Measurements from ENCODE around the gene PLD4. TPM values are rescaled to one million over a fixed set of nuclear protein-coding genes. Genes with fewer than 3 reads are reported as not detected.

PLD4 gene
- total RNA-seq, 1 experiment from 2014 or later, result not detected

GRCh38 chr14:104968541-104969401 lies 44.1 kb downstream of the PLD4 start:
- Histone ChIP-seq H3K9me2 (ENCODE audit: insufficient read depth) (no peaks in the 10 kb centered on the region), H3K79me2 (ENCODE audit: low read depth) (no peaks in the 10 kb centered on the region), H3K36me3 (ENCODE audit: low read depth) (no peaks in the 10 kb centered on the region), H4K20me1 (ENCODE audit: insufficient read depth) (no peaks in the 10 kb centered on the region), H3F3A (ENCODE audit: insufficient read depth, low read depth) (peaks cover 31% of the 10 kb centered on the region), H3K4me3 (no peak overlapping the region), H2AFZ (no peak overlapping the region), H3K4me2 (0 out of 2 replicates have a peak overlapping the region, but pooled peaks have one; percentile 49), H3K9me3 (ENCODE audit: insufficient read depth, low read depth) (no peaks in the 10 kb centered on the region), H3K4me1 (replicated peaks; ENCODE audit: insufficient read depth) (peaks cover 53% of the 10 kb centered on the region), H3K27me3 (ENCODE audit: insufficient read depth, low read depth) (no peaks in the 10 kb centered on the region), H3K27ac (no peak overlapping the region)
- ChIA-PET CTCF (interaction anchor here (0.6 to 0.9 kb wide), 4 partner anchors 36 to 1904 kb away, joined by 3 read pairs; no protein-coding TSS in a partner anchor), POLR2A (ENCODE audit: unreplicated experiment) (interaction anchor here (0.6 to 0.7 kb wide), 4 partner anchors 52 to 1864 kb away, joined by 4 to 30 read pairs (median 6); partner anchors contain the start of gene CDCA4)
- intact Hi-C loops (cut with micrococcal nuclease; ENCODE audit: unreplicated experiment), result loop anchor here (5.0 kb wide), 1 partner anchor 36 kb away; no protein-coding TSS in a partner anchor
- no TSS peak for BruUV-seq (replicated peaks)
- TF ChIP-seq, protein P1, sequence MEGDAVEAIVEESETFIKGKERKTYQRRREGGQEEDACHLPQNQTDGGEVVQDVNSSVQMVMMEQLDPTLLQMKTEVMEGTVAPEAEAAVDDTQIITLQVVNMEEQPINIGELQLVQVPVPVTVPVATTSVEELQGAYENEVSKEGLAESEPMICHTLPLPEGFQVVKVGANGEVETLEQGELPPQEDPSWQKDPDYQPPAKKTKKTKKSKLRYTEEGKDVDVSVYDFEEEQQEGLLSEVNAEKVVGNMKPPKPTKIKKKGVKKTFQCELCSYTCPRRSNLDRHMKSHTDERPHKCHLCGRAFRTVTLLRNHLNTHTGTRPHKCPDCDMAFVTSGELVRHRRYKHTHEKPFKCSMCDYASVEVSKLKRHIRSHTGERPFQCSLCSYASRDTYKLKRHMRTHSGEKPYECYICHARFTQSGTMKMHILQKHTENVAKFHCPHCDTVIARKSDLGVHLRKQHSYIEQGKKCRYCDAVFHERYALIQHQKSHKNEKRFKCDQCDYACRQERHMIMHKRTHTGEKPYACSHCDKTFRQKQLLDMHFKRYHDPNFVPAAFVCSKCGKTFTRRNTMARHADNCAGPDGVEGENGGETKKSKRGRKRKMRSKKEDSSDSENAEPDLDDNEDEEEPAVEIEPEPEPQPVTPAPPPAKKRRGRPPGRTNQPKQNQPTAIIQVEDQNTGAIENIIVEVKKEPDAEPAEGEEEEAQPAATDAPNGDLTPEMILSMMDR (conservative IDR thresholded peaks at IDR 0.05), result 0 out of 2 replicates have a peak, but pooled peaks have one; percentile 34
- TF ChIP-seq EZH2 (IDR thresholded peaks at IDR 0.05; ENCODE audit: low read depth), result no peak
- peak in 1 of 2 experiments; percentile 69 for DNase-seq

GRCh38 chr14:104969741-104970230 lies 45.1 kb downstream of the PLD4 start:
- BruUV-seq (replicated peaks), result TSS peak; percentile 23
- TF ChIP-seq EZH2 (IDR thresholded peaks at IDR 0.05; ENCODE audit: low read depth), result no peak
- TF ChIP-seq, protein P1 (conservative IDR thresholded peaks at IDR 0.05), result no peak
- Histone ChIP-seq H2AFZ (no peak overlapping the region), H3K36me3 (ENCODE audit: low read depth) (no peaks in the 10 kb centered on the region), H3K4me1 (replicated peaks; ENCODE audit: insufficient read depth) (peaks cover 63% of the 10 kb centered on the region), H3K27ac (no peak overlapping the region), H3K27me3 (ENCODE audit: insufficient read depth, low read depth) (no peaks in the 10 kb centered on the region), H3K4me3 (peak overlapping the region; percentile 37), H3K4me2 (peak overlapping the region; percentile 72), H4K20me1 (ENCODE audit: insufficient read depth) (no peaks in the 10 kb centered on the region), H3K79me2 (ENCODE audit: low read depth) (no peaks in the 10 kb centered on the region), H3K9me2 (ENCODE audit: insufficient read depth) (no peaks in the 10 kb centered on the region), H3K9me3 (ENCODE audit: insufficient read depth, low read depth) (no peaks in the 10 kb centered on the region), H3F3A (ENCODE audit: insufficient read depth, low read depth) (peaks cover 39% of the 10 kb centered on the region)
- intact Hi-C loops (cut with micrococcal nuclease; ENCODE audit: unreplicated experiment), result loop anchor here (5.0 kb wide), 5 partner anchors 37 to 513 kb away; partner anchors contain the start of gene BRF1
- POLR2A ChIA-PET (ENCODE audit: unreplicated experiment), result interaction anchor here (0.5 to 0.6 kb wide), 2 partner anchors 161 to 1406 kb away, joined by 3 to 4 read pairs; no protein-coding TSS in a partner anchor
- DNase-seq, result no peak
- CTCF ChIA-PET, result no interaction called here

DNA sequence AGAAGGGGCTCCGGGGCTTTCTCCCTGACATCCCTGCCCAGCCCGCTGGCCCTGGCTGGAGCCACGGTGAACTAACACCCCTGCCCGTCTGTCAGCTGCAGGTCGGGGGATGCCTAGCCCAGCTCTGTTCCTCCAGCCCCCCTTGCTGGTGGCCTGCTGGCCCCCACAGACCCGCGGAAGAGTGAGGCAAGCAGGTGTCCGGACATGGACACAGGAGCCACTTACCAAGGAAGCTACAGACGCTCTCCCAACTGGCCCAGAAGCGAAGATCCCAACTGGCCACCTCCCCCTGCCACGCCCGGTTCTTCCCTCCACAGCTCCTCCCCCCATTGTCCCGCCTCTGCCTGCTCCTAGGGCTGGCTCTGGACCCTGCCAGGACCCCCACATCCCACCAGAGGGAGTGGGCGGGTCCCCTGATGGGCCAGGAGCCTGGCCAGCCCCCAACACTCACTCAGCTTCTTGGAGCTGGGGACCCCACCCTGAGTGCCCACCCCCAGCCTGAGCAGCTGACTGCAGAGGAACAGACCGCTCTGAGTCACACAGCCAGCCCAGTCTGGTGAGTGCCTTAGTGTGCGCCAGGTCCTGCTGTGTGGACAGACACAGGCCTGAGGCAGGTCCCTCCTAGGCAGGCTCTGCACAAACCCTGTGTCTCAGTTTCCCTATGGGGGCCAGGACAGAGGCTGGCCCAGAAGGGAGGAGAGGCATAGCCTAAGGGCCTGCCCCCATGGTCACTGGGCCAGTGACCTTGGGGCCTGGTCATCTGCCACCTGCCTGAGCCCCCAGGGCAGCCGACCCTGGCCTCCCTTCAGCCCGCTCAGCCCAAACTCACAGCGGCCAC lies 45.8 kb downstream of the PLD4 start:
- peak overlapping the region; percentile 37 for H3K4me3 ChIP-seq
- no peaks in the 10 kb centered on the region for H3K9me2 ChIP-seq (ENCODE audit: insufficient read depth)
- H3K36me3 ChIP-seq (ENCODE audit: low read depth), result no peaks in the 10 kb centered on the region
- no peaks in the 10 kb centered on the region for H3K79me2 ChIP-seq (ENCODE audit: low read depth)
- no peaks in the 10 kb centered on the region for H3K27me3 ChIP-seq (ENCODE audit: insufficient read depth, low read depth)
- peak; percentile 71 to 75 for DNase-seq
- H2AFZ ChIP-seq, result no peak overlapping the region
- no peaks in the 10 kb centered on the region for H3K9me3 ChIP-seq (ENCODE audit: insufficient read depth, low read depth)
- no TSS peak for BruUV-seq (replicated peaks)
- POLR2A ChIA-PET (ENCODE audit: unreplicated experiment), result interaction anchor here (0.5 to 0.6 kb wide), 2 partner anchors 161 to 1406 kb away, joined by 3 to 4 read pairs; no protein-coding TSS in a partner anchor
- H3K27ac ChIP-seq, result peak overlapping the region; percentile 97
- intact Hi-C loops (cut with micrococcal nuclease; ENCODE audit: unreplicated experiment), result loop anchor here (5.0 kb wide), 4 partner anchors 232 to 512 kb away; partner anchors contain the start of gene BRF1
- no peaks in the 10 kb centered on the region for H4K20me1 ChIP-seq (ENCODE audit: insufficient read depth)
- peaks cover 39% of the 10 kb centered on the region for H3F3A ChIP-seq (ENCODE audit: insufficient read depth, low read depth)
- CTCF ChIA-PET, result interaction anchor here (0.6 kb wide), 1 partner anchor 120 kb away, joined by 3 read pairs; no protein-coding TSS in a partner anchor
- H3K4me1 ChIP-seq (replicated peaks; ENCODE audit: insufficient read depth), result peaks cover 69% of the 10 kb centered on the region
- peak overlapping the region; percentile 72 for H3K4me2 ChIP-seq
- TF ChIP-seq EZH2 (IDR thresholded peaks at IDR 0.05; ENCODE audit: low read depth), result no peak
- TF ChIP-seq, protein P1 (conservative IDR thresholded peaks at IDR 0.05), result no peak

Data from PC-9 (cell line).